HL-60 (cell line): ENCODE measurements around the gene GRID1.

Source experiments
- GABPA ChIP-seq: IDR thresholded peaks from 2 replicates; pipeline ENCODE4 v1.6.1; 2012; ENCODE audit warnings: low read depth
- POLR2AphosphoS5 ChIP-seq: IDR thresholded peaks from 2 replicates; pipeline ENCODE4 v1.6.1; 2012; ENCODE audit warnings: low read depth
- SPI1 ChIP-seq: IDR thresholded peaks from 2 replicates; pipeline ENCODE4 v1.6.1; 2012; ENCODE audit warnings: low read depth, mild to moderate bottlenecking, borderline replicate concordance
- TF ChIP-seq, protein P1 (sequence below): IDR thresholded peaks from one replicate; pipeline ENCODE4 v1.5.1; 2011; ENCODE audit warnings: low read length, control low read depth, inconsistent platforms; ENCODE audit not compliant: insufficient read depth
- TF ChIP-seq, protein P2 (sequence below): IDR thresholded peaks from 2 replicates; pipeline ENCODE4 v1.6.1; 2012; ENCODE audit warnings: low read depth; ENCODE audit not compliant: insufficient replicate concordance

DNA sequence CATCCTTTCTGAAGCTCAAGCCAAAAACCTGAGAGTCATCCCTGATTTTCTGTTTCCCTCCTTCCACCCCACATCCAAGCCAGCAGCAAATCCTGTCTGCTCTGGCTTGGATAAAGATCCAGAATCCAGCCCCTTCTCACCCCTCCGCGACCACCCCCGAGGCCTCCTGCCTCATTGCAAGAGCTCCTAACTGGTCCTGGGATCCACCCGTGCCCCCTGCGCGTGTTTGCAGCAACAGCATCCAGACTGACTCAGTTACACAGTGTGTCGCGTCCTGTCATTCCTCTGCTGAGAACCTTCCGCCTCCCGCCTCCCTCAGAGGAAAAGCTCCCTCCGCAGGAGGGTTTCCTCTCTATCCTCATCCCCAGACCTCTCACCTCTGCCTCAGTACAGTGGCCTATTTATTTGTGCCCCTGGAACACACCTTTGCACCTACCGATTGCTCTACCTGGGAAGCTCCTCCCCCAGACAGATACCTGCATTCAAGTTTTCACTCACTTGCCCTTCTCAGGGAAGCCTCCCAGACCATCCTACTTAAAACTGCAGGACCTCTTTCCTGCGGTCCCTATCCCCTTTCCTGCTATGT lies 21.6 kb upstream of the GRID1 start:
- TF ChIP-seq, protein P1, sequence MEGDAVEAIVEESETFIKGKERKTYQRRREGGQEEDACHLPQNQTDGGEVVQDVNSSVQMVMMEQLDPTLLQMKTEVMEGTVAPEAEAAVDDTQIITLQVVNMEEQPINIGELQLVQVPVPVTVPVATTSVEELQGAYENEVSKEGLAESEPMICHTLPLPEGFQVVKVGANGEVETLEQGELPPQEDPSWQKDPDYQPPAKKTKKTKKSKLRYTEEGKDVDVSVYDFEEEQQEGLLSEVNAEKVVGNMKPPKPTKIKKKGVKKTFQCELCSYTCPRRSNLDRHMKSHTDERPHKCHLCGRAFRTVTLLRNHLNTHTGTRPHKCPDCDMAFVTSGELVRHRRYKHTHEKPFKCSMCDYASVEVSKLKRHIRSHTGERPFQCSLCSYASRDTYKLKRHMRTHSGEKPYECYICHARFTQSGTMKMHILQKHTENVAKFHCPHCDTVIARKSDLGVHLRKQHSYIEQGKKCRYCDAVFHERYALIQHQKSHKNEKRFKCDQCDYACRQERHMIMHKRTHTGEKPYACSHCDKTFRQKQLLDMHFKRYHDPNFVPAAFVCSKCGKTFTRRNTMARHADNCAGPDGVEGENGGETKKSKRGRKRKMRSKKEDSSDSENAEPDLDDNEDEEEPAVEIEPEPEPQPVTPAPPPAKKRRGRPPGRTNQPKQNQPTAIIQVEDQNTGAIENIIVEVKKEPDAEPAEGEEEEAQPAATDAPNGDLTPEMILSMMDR: no peak
- TF ChIP-seq POLR2AphosphoS5 (no peak), SPI1 (no peak), GABPA (no peak)
- TF ChIP-seq, protein P2, sequence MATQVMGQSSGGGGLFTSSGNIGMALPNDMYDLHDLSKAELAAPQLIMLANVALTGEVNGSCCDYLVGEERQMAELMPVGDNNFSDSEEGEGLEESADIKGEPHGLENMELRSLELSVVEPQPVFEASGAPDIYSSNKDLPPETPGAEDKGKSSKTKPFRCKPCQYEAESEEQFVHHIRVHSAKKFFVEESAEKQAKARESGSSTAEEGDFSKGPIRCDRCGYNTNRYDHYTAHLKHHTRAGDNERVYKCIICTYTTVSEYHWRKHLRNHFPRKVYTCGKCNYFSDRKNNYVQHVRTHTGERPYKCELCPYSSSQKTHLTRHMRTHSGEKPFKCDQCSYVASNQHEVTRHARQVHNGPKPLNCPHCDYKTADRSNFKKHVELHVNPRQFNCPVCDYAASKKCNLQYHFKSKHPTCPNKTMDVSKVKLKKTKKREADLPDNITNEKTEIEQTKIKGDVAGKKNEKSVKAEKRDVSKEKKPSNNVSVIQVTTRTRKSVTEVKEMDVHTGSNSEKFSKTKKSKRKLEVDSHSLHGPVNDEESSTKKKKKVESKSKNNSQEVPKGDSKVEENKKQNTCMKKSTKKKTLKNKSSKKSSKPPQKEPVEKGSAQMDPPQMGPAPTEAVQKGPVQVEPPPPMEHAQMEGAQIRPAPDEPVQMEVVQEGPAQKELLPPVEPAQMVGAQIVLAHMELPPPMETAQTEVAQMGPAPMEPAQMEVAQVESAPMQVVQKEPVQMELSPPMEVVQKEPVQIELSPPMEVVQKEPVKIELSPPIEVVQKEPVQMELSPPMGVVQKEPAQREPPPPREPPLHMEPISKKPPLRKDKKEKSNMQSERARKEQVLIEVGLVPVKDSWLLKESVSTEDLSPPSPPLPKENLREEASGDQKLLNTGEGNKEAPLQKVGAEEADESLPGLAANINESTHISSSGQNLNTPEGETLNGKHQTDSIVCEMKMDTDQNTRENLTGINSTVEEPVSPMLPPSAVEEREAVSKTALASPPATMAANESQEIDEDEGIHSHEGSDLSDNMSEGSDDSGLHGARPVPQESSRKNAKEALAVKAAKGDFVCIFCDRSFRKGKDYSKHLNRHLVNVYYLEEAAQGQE: no peak
